Fibroblast of gingiva (primary cell): ENCODE data around the gene SH3BGRL2.

Experiments
- DNase-seq: peaks from one replicate; pipeline ENCODE4 v3.0.0-alpha.2; 2011; ENCODE audit warnings: low read depth

Gene SH3BGRL2

DNA sequence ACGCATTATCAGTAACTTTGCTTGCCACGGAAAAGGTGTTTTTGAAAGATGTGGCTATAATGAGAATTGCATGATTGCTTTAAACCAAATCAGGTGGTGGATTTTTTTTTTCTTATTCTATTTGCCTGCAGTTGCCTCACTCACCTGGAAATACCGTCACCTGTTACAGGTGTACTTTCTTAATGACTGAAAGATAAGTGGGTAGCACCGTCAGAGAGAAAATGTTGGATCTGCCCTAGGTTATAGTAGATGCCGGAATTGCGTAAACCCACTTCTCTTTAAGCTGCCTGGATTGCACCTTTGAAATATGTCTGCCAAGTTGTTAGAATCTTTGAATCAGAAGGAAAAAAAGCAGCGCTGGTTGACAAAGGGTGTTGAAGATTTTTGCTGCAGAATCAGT lies 68.5 kb downstream of the SH3BGRL2 start:
- DNase-seq: no peak

- DNase-seq: no peak
Measured at GRCh38 chr6:79702691-79703090, 71.6 kb downstream of the SH3BGRL2 start.

DNA sequence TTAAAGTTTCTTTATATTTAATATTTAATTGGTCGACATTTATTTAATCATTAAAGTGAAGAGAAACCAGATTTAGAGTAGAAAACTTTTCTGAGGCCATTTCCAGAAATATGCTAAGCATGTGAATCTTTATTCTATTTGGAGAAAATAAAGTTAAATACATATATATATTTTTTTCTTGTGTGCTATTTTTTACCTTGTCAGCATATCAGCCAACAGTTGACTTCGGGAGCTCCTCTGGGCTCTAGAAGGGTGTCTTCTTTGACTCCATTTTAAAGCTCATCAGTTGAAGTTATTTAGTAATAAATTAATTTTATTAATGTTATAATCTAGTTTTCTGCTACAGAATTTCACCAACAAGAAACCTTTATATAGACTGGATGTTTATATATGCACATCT lies 73.1 kb downstream of the SH3BGRL2 start:
- no peak for DNase-seq

GRCh38 chr6:79705456-79705995 lies 74.4 kb downstream of the SH3BGRL2 start:
- no peak for DNase-seq

DNA sequence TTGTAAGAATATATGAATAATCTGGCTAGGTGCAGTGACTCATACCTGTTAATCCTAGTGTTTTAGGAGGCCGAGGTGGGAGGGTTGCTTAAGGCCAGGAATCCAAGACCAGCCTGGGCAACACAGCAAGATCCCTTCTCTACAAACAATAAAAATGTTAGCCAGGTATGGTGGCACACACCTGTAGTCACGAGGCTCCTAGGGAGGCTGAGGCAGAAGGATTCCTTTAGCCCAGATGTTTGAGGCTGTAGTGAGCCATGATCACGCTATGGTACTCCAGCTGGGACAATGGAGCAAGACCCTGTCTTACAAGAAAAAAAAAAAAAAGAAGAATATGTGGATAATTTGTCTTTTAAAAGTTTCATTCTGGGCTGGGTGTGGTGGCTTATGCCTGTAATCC lies 75.4 kb downstream of the SH3BGRL2 start:
- DNase-seq: no peak

DNA sequence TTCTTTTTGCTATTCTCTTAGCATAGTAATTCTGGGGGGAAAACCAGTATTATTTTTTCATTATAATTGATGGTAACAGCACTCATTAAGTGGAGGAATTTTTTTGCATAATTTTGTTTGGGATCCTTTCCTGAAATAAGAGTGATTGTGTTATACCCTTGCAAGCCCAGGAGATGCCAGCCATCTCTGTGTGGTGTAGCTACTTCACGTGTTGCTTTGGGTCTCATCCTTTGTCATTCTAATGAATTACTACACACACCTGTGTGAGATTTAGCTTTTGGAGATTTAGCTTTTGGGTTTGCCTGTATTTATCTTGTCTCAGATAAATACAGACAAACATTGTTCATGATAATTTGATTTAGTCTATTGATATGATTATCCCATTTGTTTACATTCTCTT lies 76.5 kb downstream of the SH3BGRL2 start:
- no peak for DNase-seq

DNA sequence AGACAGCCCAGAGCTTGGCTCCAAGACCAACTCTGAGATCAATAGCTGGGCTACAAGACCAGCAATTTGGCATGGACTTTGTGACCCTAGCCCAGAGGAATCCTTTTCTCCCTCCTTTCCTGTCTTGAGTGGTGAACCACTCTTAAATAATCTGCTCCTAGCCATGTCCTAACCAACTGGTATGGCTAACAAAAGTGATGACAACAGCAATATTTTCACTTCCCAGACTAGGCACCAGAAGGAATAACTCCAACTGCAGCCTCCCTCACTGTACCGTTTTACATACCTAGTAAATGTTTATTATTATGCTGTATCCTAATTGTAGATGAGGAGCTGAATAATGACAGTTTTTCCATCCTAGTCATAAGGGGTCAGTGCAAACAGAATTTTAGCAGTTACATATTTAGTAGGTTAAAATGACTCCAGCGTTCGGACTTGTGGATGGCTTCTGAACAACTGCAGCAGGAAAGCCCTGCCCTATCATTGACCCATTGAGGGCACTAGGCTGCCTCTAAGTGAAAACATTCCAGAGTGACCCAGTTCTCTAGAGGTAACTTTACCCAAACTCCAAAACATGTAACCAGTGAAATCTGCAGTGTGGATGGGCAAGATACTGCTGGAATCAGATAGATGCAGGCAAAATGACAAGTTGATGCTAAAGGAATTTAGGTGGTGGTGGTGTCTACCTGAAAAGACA lies 77.1 kb downstream of the SH3BGRL2 start:
- no peak for DNase-seq

GRCh38 chr6:79710127-79710526 lies 79.0 kb downstream of the SH3BGRL2 start:
- no peak for DNase-seq

DNA sequence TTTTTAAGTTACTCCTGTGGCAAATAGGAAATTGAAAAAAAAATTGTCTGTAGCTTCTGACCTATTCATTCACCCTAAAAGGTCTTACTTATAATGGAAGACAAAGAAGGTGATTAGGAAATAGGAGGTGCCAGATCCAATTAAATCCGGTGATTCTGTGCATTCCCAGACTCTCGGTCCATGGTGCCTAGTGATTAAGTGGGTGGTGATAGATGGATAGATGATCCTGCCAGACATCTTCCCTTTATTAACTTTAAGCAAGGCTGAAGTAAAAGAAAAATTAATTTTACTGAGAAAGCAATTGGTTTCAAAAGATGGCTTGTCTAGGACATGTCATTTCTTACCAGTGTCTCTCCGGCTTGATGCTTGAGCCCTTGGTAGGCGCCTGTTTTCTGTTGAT lies 80.0 kb downstream of the SH3BGRL2 start:
- DNase-seq: no peak

DNA sequence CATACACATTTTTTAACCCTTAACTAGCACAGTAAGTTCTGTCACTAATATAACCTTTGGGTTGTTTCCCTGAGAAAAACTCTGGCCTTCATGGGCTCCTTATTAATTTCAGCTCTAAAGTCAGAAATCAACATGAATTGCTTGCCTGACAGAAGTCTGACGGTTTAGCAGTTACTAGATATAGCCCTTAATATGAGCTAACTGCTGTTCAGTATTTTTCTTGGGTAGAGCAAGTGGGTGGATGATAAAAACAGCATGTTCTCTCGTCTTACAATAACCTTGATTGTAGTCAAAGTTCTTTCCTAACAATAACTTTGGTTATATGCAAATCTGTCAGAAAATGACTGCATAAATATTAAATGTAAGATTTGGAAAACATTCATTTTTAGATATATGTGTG lies 81.0 kb downstream of the SH3BGRL2 start:
- DNase-seq: no peak

DNA sequence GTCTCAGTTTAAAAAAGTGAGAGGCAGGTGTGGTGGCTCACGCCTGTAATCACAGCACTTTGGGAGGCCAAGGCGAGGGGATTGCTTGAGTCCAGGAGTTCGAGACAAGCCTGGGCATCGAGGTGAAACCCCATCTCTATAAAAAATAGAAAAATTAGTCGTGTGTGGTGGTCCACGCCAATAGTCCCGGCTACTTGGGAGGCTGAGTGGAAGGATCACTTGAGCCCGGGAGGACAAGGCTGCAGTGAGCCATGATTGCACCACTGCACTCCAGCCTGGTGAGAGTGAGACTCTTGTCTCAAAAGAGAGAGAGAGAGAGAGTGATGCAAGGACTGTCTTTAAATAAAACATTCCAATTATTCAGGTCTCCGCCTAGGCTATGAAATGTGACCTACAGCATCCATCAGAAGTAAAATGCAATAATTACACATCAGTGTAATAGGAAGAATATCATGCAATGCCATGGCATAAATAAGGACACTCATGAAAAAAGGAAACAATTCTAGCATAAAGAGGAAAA lies 81.5 kb downstream of the SH3BGRL2 start:
- peak; percentile 18 for DNase-seq

GRCh38 chr6:79713701-79714322 lies 82.7 kb downstream of the SH3BGRL2 start:
- peak; percentile 21 for DNase-seq

GRCh38 chr6:79717989-79718388 lies 86.9 kb downstream of the SH3BGRL2 start:
- no peak for DNase-seq

- peak; percentile 61 for DNase-seq
Measured at GRCh38 chr6:79718509-79719247, 87.5 kb downstream of the SH3BGRL2 start.

- peak; percentile 70 for DNase-seq
Measured at GRCh38 chr6:79719248-79719960, 88.3 kb downstream of the SH3BGRL2 start.

GRCh38 chr6:79724816-79725215 lies 93.7 kb downstream of the SH3BGRL2 start:
- no peak for DNase-seq

DNA sequence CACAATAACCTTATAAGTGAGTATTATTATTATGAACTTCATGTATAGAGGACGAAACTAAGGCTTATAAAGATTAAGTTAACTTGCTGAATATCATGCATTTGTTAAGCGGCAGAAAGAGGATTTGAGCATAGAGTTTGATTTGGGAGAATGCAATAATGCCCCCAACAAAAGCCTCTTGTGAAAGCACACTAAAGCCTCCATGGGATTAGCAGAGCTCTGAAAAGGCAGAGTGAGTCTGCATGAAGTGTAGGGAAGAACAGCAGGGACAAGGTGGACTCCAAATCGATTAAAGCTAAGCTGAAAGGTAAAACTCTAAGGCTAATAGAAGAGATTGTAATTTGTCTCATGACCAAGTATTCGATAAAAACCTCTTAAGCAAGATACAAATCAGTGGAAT lies 100.3 kb downstream of the SH3BGRL2 start:
- DNase-seq: no peak

GRCh38 chr6:79733388-79733787 lies 102.3 kb downstream of the SH3BGRL2 start:
- no peak for DNase-seq

DNA sequence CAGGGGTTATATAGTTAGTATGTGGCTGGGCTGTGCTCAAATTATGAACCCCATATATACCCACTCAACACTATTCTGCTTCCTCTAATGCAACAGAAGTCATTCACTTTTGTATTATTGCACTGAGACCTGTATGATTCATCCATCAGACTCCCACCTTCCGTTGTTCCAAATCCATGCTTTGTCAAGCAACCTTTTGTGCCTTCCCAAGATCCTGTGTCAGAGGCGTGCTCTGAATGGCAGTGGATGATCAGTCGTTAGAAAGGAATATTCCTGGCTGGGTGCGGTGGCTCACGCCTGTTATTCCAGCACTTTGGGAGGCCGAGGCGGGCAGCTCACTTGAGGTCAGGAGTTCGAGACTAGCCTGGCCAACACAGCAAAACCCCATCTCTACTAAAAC lies 103.2 kb downstream of the SH3BGRL2 start:
- DNase-seq: no peak

GRCh38 chr6:79735183-79735582 lies 104.1 kb downstream of the SH3BGRL2 start:
- DNase-seq: no peak

GRCh38 chr6:79737172-79737571 lies 106.0 kb downstream of the SH3BGRL2 start:
- peak; percentile 18 for DNase-seq

DNA sequence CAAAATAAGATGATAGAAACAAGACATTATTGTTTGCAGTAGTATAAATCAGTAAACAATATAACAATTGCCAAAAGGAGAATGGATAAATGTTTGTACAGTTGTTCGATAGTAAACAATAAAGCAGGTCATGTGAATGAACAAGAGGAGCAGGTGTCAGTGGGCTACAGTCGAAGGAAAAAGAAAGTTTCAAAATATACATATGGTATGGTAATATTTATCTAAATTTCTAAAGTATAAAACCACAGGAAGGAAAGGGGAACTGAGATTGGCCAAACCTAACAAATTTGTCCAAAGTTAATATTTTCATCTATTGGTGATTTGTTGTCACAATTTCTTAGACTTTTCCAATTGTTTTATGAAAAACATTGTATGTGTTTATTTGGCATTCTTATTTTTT lies 110.9 kb downstream of the SH3BGRL2 start:
- DNase-seq: no peak
